Gastrocnemius medialis (tissue), 4 donors: ENCODE results near the gene ZNF784. TPM values are rescaled to one million over a fixed set of nuclear protein-coding genes. Genes with fewer than 3 reads are reported as not detected.
A peak's percentile ranks its signal among the peaks of the same experiment; 100 is the strongest.

ENCODE experiments used
- ATAC-seq, 2 donors: fragments of 150-250 bp; one replicate each; pipeline ENCODE4 v1.9.1; 2016
- DNase-seq, 2 donors: peaks; one replicate each; pipeline ENCODE4 v3.0.0-alpha.2; 2019
- H3K27ac ChIP-seq, 4 donors: fragments of 200-600 bp; sonication (generic); 1 replicate in 1 of 4; 2 replicates in 3 of 4; pipeline ENCODE4 v1.5.1; 2016 to 2018; ENCODE audit warnings: mild to moderate bottlenecking in 2 of 4, moderate library complexity in 1 of 4
- H3K27me3 ChIP-seq, 3 donors: fragments of 200-600 bp; sonication (generic) in 2 of 3; 1 replicate in 1 of 3; 2 replicates in 2 of 3; pipeline versions ENCODE4 v1.5.1 to v1.6.0; 2016 to 2019; ENCODE audit warnings: mild to moderate bottlenecking in 1 of 3, moderate library complexity in 1 of 3
- H3K36me3 ChIP-seq, 2 donors: fragments of 200-600 bp; sonication (generic) in 1 of 2; one replicate each; pipeline ENCODE4 v1.5.1; 2017 to 2018
- H3K4me1 ChIP-seq, 2 donors: fragments of 200-600 bp; sonication (generic) in 1 of 2; one replicate each; pipeline ENCODE4 v1.5.1; 2016 to 2017; ENCODE audit warnings: mild to moderate bottlenecking in 2 of 2
- H3K4me3 ChIP-seq, 4 donors: fragments of 200-600 bp; sonication (generic) in 3 of 4; 1 replicate in 1 of 4; 2 replicates in 3 of 4; pipeline ENCODE4 v1.5.1; 2016 to 2019; ENCODE audit warnings: mild to moderate bottlenecking in 2 of 4
- H3K9me3 ChIP-seq, 3 donors: fragments of 200-600 bp; sonication (generic) in 2 of 3; 1 replicate in 1 of 3; 2 replicates in 2 of 3; pipeline ENCODE4 v1.5.1; 2016 to 2019
- POLR2A ChIP-seq, 2 donors: fragments of 450-650 bp; IDR thresholded peaks; one replicate each; pipeline ENCODE4 v1.6.1; 2017; ENCODE audit warnings: antibody characterized with exemption in 2 of 2, mild to moderate bottlenecking in 2 of 2, moderate library complexity in 2 of 2
- in situ Hi-C, 4 donors: fragments of 200-750 bp; cut with MboI; loops; one replicate each; pipeline versions ENCODE4 v1.15.0 to v1.8.0; 2017; ENCODE audit warnings: low sequenced_read_pairs in 4 of 4
- intact Hi-C: fragments of 100-400 bp; cut with DNase I; formaldehyde crosslinking; loops from one replicate; pipeline ENCODE4 v1.15.1; 2023; ENCODE audit warnings: low total_unique reads
- total RNA-seq, 4 donors: library from RNA; depleted of rRNA; stranded (reverse); fragments of >200 nt; gene quantifications; one replicate each; pipeline versions ENCODE4 v1.1.0 to v1.2.3, GENCODE V29; 2016
- TF ChIP-seq, protein P1 (sequence below), 5 experiments: fragments of 450-650 bp in 3 of 5; fragments of 200-600 bp in 2 of 5; sonication (generic) in 2 of 5; IDR thresholded peaks in 4 of 5; conservative IDR thresholded peaks in 1 of 5; 1 replicate in 4 of 5; 2 replicates in 1 of 5; pipeline ENCODE4 v1.5.1; 2016 to 2019; ENCODE audit warnings: antibody characterized with exemption in 5 of 5, mild to moderate bottlenecking in 3 of 5, moderate library complexity in 3 of 5

The ZNF784 gene
- total RNA-seq, 4 donors from 2014 or later = 6.0 to 10.0 (median 8.2) TPM

GRCh38 chr19:55643887-55644176 is 19.5 kb upstream of the ZNF784 start:
- Histone ChIP-seq H3K36me3 (peaks cover 0 to 10% of the 10 kb centered on the region in 2 donors), H3K27me3 (no peaks in the 10 kb centered on the region), H3K27ac (peak overlapping the region; percentile 82 to 98 (median 90)), H3K4me3 (peak overlapping the region; percentile 80 to 99 (median 94)), H3K9me3 (no peaks in the 10 kb centered on the region), H3K4me1 (peaks cover 52 to 61% of the 10 kb centered on the region in 2 donors)
- ATAC-seq = no peak
- in situ Hi-C loops (loop anchor here in 1 of 4 donors (25.0 kb wide), 1 partner anchor 507 kb away; the partner anchor contains the start of gene TNNT1), intact Hi-C loops (loop anchor here (5.0 kb wide), 1 partner anchor 527 kb away; the partner anchor contains the start of gene PPP1R12C)
- DNase-seq = no peak
- TF ChIP-seq, protein P1, sequence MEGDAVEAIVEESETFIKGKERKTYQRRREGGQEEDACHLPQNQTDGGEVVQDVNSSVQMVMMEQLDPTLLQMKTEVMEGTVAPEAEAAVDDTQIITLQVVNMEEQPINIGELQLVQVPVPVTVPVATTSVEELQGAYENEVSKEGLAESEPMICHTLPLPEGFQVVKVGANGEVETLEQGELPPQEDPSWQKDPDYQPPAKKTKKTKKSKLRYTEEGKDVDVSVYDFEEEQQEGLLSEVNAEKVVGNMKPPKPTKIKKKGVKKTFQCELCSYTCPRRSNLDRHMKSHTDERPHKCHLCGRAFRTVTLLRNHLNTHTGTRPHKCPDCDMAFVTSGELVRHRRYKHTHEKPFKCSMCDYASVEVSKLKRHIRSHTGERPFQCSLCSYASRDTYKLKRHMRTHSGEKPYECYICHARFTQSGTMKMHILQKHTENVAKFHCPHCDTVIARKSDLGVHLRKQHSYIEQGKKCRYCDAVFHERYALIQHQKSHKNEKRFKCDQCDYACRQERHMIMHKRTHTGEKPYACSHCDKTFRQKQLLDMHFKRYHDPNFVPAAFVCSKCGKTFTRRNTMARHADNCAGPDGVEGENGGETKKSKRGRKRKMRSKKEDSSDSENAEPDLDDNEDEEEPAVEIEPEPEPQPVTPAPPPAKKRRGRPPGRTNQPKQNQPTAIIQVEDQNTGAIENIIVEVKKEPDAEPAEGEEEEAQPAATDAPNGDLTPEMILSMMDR (IDR thresholded peaks at IDR 0.05 in 4 of 5, conservative IDR thresholded peaks at IDR 0.05 in 1 of 5) = no peak
- no peak for TF ChIP-seq POLR2A (IDR thresholded peaks at IDR 0.05)

- TF ChIP-seq, protein P1 (IDR thresholded peaks at IDR 0.05 in 4 of 5, conservative IDR thresholded peaks at IDR 0.05 in 1 of 5) = peak in 1 of 5 experiments; percentile 13
- peak in 1 of 2 donors; percentile 11 for TF ChIP-seq POLR2A (IDR thresholded peaks at IDR 0.05)
- H3K27me3 ChIP-seq = no peaks in the 10 kb centered on the region
- H3K27ac ChIP-seq = peak within 1 kb of the TSS; percentile 82 to 98 (median 90)
- DNase-seq (peak; percentile 35 to 63), ATAC-seq (peak; percentile 47 to 51)
- no peaks in the 10 kb centered on the region for H3K9me3 ChIP-seq
- in situ Hi-C loops (loop anchor here in 1 of 4 donors (25.0 kb wide), 1 partner anchor 506 kb away; the partner anchor contains the start of gene TNNT1), intact Hi-C loops (loop anchor here (5.0 kb wide), 1 partner anchor 526 kb away; the partner anchor contains the start of gene PPP1R12C)
- H3K4me1 ChIP-seq = peaks cover 52 to 60% of the 10 kb centered on the region in 2 donors
- peak within 1 kb of the TSS; percentile 80 to 99 (median 94) for H3K4me3 ChIP-seq
- peaks cover 0 to 10% of the 10 kb centered on the region in 2 donors for H3K36me3 ChIP-seq
These were observed 18.9 kb upstream of the ZNF784 start, which contains the start of gene ZNF581 for GRCh38 chr19:55643003-55643886. Gene ZNF581 (plus strand): TSS chr19:55643649. CDS start chr19:55644572, 923 bp downstream.

- H3K9me3 ChIP-seq = no peaks in the 10 kb centered on the region
- DNase-seq = no peak
These were observed 18.0 kb upstream of the ZNF784 start for GRCh38 chr19:55642153-55643002.

More at GRCh38 chr19:55642153-55643002, 18.0 kb upstream of the ZNF784 start:
- TF ChIP-seq POLR2A (IDR thresholded peaks at IDR 0.05) = peak; percentile 34 to 38
- TF ChIP-seq, protein P1 (IDR thresholded peaks at IDR 0.05 in 4 of 5, conservative IDR thresholded peaks at IDR 0.05 in 1 of 5) = no peak
- in situ Hi-C loops = loop anchor here in 1 of 4 donors (25.0 kb wide), 1 partner anchor 505 kb away; the partner anchor contains the start of gene TNNT1
- no peaks in the 10 kb centered on the region for H3K27me3 ChIP-seq
- H3K4me1 ChIP-seq = peaks cover 57 to 64% of the 10 kb centered on the region in 2 donors
- peak overlapping the region; percentile 80 to 99 (median 94) for H3K4me3 ChIP-seq
- no peak for ATAC-seq
- peaks cover 0 to 10% of the 10 kb centered on the region in 2 donors for H3K36me3 ChIP-seq
- intact Hi-C loops = loop anchor here (5.0 kb wide), 1 partner anchor 525 kb away; the partner anchor contains the start of gene PPP1R12C
- H3K27ac ChIP-seq = peak overlapping the region; percentile 82 to 98 (median 90)
